Activated T-helper 1 cell treated with Interleukin-2 at 50 U/mL for 16 hours (primary cell): ENCODE results near the gene RABGAP1L.

Experiments used
- DNase-seq: peaks from one replicate; pipeline ENCODE4 v3.0.0-alpha.2; 2020; ENCODE audit warnings: low read depth

RABGAP1L gene

DNA sequence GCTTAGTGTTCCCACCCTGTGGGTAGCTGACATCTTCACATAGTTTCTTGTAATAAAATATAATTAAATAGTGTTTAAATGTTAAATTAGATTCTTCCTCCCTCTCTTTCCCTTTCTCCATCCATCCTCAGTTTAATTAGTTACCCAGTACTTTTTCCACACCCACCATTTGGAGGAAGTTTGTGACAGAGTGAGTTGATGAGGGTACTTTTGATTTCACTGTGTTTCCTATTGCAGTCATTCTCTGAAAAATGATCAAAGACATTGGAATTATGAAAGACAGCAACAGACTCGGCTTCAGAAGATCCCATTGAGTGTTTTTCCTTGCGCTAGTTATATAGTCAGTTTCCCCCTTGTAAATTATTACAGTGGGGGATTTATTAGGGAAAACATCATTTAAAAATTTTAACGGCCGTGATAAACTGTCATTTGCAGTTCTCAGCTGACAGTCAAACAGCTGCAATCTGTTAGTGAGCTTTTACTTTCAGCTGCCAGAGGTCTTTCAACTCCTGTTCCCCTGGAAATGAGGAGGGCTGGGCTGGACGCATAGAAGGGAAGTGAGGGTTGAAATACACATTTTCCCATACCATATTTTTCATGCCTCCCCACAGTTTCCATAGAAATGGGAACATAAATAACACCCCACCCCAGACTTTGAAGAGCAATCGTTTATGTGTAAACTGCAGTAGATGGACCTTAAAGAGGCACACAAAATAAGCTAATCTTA is 779.1 kb downstream of the RABGAP1L start:
- no peak for DNase-seq

GRCh38 chr1:174939775-174940545 is 780.6 kb downstream of the RABGAP1L start:
- no peak for DNase-seq

DNA sequence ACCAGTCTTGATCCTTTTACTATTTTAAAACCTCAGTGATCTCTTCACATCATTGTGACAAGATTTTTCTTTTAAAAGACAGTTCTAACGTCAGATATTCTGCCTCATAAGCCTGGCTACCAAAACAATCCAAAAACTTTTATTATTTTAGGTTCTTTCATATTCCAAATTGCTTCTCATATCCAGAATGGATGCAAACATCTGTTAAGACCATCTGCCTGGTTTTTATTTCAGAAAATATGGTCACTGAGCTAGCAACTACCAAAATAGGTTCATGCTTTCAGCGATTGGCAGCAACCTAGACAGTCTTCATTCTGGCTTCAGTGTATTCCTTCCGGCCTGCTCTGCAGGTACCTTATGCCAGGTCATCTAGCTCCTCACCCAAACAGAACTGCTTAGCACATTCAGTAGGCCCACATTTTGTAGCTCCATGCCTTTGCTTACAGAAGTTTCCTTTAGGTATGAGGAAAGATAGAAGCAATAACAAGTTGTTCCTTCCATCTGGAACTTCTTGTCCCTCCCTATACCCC is 781.4 kb downstream of the RABGAP1L start:
- DNase-seq = no peak

DNA sequence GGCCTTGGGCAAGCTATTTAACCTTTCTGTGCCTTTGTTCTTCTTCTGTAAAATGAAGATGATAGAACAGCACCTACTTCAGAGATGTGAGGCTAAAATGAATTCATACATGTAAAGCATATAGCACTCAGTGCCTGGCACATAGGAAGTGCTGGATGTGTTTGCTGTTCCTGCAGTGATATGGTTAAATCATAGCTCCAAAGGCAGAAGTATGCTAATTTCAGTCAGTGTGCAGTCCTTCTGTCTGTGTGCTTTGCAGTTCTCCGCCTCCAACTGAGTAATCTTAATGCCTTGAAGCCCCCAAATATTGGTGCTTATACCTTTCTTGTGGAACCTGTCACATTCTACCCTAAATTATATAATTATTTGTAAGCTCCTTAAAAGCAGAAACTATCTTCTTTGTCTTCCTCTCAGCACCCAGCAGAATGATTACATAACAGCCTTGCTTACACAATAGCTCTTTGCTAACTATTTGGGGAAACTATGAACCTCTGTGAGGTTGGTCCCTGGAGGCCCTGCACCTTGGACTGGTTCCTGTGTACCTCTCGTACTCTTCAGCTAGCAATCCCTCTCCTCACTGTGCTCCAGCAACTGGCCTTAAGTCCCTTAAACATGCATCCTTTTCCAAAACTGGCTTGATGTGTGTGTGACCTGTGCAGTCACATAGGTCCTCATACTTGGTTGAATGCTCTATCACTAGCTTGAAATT is 783.4 kb downstream of the RABGAP1L start:
- no peak for DNase-seq

- no peak for DNase-seq
Measured at GRCh38 chr1:174946031-174946430, 786.7 kb downstream of the RABGAP1L start.

GRCh38 chr1:174949061-174949460 is 789.7 kb downstream of the RABGAP1L start:
- DNase-seq = no peak

DNA sequence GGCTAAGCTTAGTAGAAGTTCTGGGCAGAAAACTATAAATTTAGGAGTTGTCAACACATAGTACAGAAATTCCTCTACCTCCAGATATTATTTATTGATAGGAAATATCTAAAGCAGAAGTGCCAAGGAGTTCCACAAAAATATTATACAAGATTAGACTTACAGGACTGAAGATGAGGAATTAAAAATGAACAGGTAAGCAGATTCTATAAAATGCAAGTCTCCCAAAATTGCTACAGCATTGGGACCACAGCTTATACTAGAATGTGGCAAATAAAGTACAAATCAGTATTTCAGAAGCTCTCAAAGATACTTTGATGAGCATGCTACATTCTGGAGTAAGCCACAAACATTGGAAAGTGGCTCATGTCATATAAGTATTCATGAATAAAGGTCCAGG is 790.3 kb downstream of the RABGAP1L start:
- no peak for DNase-seq

DNA sequence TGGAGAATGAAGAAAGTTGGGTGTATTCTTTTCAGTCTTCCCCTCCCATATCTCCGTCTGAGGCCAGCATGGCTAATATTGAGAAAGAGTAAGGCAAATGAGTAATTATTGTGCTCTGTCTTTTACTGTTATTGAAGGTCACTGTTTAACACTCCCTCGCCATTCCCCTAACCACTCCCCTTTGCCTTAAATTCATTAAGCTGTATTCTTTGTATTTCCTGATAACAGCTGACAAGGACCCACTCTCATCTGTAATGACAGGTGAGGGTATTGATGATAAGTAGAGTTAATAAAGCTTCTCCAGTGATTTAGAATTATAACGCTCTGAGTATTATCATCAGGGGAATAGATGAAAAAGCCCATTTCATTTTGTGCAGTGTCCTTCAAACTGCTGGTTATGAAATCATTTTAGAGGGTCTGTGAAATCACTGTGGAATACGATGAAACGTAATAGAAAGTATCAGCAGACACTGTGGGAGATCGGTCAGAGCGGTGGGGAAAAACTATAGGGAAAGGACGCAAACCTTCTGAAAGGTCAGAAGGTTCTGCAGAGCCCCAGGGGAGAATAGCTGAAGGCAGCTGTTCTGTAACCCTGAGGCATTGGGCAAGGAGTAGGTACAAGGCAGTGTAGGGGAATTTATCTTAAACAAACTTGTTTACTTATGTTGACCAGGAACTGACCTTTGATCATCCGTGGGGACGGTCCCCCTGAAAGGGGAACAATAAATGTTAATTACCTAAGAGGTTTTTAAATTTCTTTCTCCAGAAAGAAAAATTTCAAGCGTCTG is 794.2 kb downstream of the RABGAP1L start:
- no peak for DNase-seq

GRCh38 chr1:174954073-174954460 is 794.7 kb downstream of the RABGAP1L start:
- DNase-seq = no peak

- no peak for DNase-seq
Measured at GRCh38 chr1:174954671-174955669, 795.6 kb downstream of the RABGAP1L start.

DNA sequence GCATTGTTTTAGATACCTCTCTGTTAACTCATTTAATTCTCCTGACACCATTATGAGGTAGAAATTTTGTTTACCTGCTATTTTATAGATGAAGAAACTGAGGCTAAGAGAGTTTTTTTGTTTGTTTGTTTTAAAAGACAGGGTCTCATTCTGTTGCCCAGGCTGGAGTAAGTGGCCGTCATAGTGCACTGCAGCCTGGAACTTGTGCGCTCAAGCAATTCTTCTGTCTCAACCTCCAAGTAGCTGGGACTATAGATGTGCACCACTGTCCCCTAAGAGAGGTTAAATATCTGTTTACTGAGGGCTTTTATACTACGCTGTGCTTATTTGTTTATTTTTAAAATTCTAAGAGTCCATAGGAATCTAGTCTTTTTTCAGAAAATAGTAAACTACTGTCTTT is 796.8 kb downstream of the RABGAP1L start:
- DNase-seq = no peak

DNA sequence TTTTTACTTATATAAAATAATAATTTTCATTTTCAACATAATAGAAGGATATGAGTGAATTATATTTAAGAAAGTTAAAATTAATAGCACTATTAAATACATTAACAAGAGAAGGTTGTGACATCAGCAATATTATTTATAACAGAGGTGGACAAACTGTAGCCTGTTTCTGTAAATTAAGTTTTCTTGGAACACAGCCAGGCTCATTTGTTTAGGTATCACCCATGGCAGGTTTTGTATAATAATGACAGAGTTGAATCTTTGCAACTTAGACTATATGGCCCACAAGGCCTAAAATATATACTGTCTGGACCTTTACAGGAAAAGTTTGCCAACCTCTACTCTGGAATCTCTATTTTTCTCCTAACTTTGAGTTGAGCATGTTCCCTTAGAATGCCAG is 797.7 kb downstream of the RABGAP1L start:
- DNase-seq = no peak

DNA sequence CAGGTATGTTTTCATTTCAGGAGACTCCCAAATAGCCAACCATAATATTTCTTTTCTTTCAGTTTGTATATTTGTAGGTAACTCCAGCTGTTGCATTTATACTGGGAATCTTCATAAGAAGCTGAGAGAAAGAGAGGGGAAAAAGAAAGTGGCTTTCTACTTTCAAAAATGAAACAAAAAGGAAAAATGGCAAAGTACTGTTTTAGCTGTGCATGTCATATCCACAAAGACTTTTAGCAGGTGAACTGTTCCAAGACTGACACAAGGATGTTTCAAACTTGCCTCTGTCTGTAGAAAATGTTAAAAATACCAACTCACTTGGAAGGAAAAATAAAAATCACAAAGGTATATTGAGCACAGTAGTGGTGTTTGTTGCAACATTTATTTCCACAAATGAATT is 798.5 kb downstream of the RABGAP1L start:
- no peak for DNase-seq

- DNase-seq = no peak
Measured at GRCh38 chr1:174958396-174958795, 799.1 kb downstream of the RABGAP1L start.

DNA sequence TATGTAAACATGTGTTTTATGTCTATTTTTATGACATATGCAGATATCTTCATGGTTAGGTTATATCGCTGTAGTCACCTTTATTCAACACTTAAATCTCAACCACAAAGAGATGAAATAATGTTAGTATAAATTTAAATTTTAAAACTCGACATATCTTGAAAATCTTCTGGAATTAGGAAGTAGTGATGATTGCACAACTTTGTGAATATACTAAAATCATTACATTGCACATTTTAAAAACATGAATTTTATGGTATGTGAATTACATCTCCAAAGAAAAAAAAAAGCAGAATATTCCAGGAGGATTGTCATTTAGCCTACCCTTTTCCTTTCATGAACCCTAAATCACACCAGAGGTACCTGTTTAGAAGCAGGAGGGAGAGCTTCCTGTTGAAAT is 801.0 kb downstream of the RABGAP1L start:
- DNase-seq = no peak

- no peak for DNase-seq
Measured at GRCh38 chr1:174963529-174964125, 804.3 kb downstream of the RABGAP1L start.

DNA sequence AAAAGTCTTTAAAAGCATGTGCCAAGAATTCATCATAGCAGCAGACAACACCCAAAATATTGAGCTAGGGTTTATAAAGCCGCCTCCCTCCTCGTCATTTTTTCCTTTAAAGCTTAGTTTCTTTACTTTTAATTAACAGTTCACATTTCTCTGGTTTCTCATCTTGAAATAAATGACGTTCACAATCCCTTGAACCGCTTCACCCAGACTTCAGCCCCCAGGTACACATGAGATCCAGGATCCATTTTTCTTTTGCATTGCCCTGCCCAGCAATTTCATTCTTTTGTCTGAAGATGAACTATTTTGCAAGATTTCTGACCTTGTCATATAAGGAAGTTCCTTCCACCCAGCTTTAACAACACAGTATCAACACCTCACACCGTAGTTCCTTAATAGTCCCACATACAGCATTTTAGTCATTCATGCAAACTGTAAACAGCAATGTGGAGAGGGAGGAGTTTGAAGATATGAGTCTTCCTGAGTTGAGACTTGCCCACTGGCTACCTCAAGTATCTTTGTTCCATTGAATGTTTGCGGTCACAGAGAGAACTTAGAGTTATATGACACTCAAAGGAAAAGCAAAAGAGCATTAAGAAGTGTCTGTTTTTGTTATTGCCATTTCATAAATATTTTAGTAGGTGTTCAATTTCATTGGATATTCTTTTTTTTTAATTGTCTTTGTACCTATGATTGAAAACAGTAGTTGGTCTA is 805.1 kb downstream of the RABGAP1L start:
- no peak for DNase-seq

GRCh38 chr1:174964972-174965361 is 805.6 kb downstream of the RABGAP1L start:
- no peak for DNase-seq

DNA sequence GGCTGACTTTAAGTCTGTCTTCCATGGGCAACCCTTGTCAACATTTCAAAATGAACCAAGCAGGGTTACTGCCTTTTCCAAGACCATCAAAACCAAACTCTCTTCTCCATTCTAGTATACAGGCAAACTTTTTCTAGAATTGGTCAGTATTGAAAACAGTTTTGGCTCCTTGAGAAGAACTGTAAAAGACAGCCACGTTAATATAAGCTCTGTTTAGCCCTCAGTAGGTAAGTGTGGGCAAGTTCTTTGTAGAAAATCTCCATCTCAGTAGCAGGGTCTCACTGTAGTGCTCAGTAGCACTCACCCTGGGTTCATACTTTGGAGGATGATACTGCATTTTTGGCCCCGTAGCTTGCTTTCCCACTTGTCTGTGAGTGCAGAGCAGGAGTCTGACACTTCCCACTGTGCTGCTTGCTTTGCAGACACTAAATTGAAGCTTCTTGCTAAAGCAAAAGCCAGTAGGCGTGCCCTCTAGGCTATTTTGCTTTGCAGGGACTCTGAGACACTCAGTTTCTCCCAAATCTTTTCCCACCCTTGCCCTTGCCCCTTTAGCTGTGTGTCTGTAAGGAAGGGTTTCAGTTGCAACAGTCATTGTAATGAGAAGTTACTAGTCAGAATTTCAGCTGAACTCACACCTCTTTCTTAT is 806.2 kb downstream of the RABGAP1L start:
- no peak for DNase-seq
